ENCODE measurements around the gene PNPLA3. TPM values are rescaled to one million over a fixed set of nuclear protein-coding genes. Genes with fewer than 3 reads are reported as not detected.

Gene PNPLA3
- total RNA-seq, 4 donors from 2014 or later: 0.76 to 1.7 (median 0.92) TPM; not detected in 1

DNA sequence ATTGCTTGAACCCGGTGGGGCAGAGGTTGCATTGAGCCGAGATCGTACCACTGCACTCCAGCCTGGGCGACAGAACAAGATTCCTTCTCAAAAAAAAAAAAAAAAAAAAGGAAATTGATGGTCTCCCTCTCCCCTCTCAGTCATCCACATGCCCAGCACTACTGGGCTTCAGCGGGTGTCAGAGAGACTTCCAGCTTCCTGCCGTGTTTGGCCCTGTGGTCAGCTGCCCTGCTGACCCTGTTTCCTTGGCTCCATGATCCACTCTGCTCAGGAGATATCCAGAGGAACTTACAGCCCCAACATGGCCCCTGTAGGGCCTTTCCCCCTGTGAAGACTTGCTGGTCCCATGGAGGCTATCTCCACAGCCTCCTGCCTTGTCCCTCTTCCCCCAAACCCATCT is 6.1 kb upstream of the PNPLA3 start:
- WGBS, 2 donors: 83 to 90% methylated on average over 6 of the region's 6 CpGs
- H3K27me3 ChIP-seq: peaks cover 0 to 80% (median 0%) of the 10 kb centered on the region in 4 donors
- H3K36me3 ChIP-seq: no peaks in the 10 kb centered on the region
- DNase-seq: no peak
- no peaks in the 10 kb centered on the region for H3K4me1 ChIP-seq
- TF ChIP-seq, protein P1, sequence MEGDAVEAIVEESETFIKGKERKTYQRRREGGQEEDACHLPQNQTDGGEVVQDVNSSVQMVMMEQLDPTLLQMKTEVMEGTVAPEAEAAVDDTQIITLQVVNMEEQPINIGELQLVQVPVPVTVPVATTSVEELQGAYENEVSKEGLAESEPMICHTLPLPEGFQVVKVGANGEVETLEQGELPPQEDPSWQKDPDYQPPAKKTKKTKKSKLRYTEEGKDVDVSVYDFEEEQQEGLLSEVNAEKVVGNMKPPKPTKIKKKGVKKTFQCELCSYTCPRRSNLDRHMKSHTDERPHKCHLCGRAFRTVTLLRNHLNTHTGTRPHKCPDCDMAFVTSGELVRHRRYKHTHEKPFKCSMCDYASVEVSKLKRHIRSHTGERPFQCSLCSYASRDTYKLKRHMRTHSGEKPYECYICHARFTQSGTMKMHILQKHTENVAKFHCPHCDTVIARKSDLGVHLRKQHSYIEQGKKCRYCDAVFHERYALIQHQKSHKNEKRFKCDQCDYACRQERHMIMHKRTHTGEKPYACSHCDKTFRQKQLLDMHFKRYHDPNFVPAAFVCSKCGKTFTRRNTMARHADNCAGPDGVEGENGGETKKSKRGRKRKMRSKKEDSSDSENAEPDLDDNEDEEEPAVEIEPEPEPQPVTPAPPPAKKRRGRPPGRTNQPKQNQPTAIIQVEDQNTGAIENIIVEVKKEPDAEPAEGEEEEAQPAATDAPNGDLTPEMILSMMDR (IDR thresholded peaks at IDR 0.05): no peak
- no peak for TF ChIP-seq POLR2A (IDR thresholded peaks at IDR 0.05)
- intact Hi-C loops (cut with DNase I): no loop called here
- H3K27ac ChIP-seq: no peak overlapping the region
- H3K4me3 ChIP-seq: no peak overlapping the region
- no peaks in the 10 kb centered on the region for H3K9me3 ChIP-seq

DNA sequence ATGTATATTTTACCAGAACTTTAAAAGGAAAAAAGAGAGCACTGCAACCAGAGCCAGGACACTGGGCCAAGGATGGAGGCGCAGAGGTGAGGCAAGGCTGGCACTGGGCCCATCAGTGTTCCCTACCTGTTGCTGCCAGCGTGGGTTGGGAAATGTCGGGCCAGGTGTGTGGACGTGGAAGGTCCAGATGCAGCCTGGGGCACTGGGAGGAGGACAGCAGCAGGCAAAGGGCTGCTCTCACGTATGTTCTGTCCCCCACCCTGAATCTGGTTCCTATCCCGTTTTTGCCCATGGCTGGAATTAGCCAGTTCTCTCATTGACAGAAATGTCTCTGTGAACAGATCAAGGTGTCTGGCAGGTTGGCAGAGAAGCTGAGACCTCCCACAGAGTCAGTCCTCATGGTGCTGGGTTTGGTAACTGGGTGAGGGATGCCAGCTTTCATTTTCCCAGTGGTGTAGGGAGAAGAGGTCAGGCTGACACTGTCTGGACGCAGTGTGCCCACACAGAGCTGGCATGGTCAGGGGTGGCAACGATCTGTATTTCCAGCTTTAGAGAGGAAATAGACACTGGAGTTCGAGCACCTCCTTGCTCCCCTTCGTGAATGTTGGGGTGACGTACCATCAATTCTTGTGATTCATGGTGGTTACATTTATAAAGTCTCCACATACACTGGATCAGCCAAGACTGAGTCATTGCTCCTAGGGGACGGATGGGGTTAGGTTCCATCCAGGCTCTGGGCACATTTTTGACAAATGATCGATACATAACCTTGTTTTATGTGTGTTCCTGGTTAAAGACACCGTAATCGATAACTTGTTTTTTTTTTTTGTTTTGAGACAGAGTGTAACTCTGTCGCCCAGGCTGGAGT is 4.3 kb upstream of the PNPLA3 start:
- H3K27ac ChIP-seq: no peak overlapping the region
- DNase-seq: no peak
- intact Hi-C loops (cut with DNase I): no loop called here
- H3K4me3 ChIP-seq: no peak overlapping the region
- 51 to 61% methylated on average over 14 to 16 of the region's 16 CpGs for WGBS, 2 donors
- H3K36me3 ChIP-seq: no peaks in the 10 kb centered on the region
- peaks cover 0 to 82% (median 3%) of the 10 kb centered on the region in 4 donors for H3K27me3 ChIP-seq
- H3K9me3 ChIP-seq: no peaks in the 10 kb centered on the region
- TF ChIP-seq POLR2A (IDR thresholded peaks at IDR 0.05): no peak
- TF ChIP-seq, protein P1 (IDR thresholded peaks at IDR 0.05): no peak
- H3K4me1 ChIP-seq: peaks cover 8 to 16% (median 9%) of the 10 kb centered on the region in 3 donors

DNA sequence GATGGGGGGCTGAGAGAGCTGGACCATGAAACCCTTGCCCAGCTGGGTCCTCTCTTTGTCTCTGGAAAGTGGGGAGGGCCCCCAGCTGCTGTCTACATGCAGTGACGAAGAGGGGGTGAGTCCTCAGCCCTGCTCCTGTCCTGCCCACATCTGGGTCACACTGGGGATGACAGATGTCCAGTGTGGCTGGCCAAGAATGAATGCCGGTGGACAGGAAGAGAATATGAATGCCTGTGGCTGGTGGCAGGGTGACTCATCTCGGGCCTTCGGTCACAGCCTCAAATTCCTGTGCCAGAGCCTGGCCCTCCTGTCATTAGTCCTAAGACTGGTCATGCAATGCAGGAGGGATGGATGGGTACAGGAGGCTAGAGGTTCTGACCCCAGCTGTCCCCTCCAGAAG is 2.2 kb upstream of the PNPLA3 start:
- intact Hi-C loops (cut with DNase I): no loop called here
- Histone ChIP-seq H3K27ac (no peak overlapping the region), H3K4me1 (peaks cover 15 to 36% (median 20%) of the 10 kb centered on the region in 3 donors), H3K4me3 (no peak overlapping the region), H3K27me3 (peaks cover 0 to 80% (median 4%) of the 10 kb centered on the region in 4 donors), H3K36me3 (no peaks in the 10 kb centered on the region), H3K9me3 (no peaks in the 10 kb centered on the region)
- TF ChIP-seq, protein P1 (IDR thresholded peaks at IDR 0.05): no peak
- TF ChIP-seq POLR2A (IDR thresholded peaks at IDR 0.05): no peak
- WGBS, 2 donors: 40 to 55% methylated on average over 2 to 4 of the region's 4 CpGs
- DNase-seq: no peak

DNA sequence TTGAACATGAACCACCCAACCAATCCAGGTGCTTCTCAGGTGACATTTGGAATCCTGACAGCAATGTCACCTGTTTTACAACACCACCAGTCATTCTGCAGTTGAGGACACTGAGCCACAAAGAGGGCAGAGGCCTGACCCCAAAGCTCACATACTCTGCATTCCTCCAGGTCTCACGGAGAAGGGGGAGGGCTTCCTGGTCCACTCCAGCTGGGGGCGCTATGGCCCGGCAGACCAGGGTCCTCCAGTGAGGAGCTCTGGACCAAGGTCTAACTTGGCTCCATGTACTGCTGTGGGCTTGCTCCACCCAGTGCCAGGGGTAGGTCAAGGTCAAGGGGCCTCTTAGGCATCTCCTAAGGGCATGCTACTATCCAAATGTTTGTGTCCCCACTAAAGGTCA is 1.5 kb upstream of the PNPLA3 start:
- no peak for DNase-seq
- Histone ChIP-seq H3K9me3 (no peaks in the 10 kb centered on the region), H3K4me3 (no peak overlapping the region), H3K27me3 (peaks cover 0 to 80% (median 4%) of the 10 kb centered on the region in 4 donors), H3K36me3 (no peaks in the 10 kb centered on the region), H3K27ac (no peak overlapping the region), H3K4me1 (peaks cover 15 to 37% (median 20%) of the 10 kb centered on the region in 3 donors)
- TF ChIP-seq, protein P1 (IDR thresholded peaks at IDR 0.05): no peak
- TF ChIP-seq POLR2A (IDR thresholded peaks at IDR 0.05): no peak
- WGBS, 2 donors: 40% methylated on average over 1 of the region's 3 CpGs; no CpG with 5 or more reads in 1 of the 2 donors
- intact Hi-C loops (cut with DNase I): no loop called here

DNA sequence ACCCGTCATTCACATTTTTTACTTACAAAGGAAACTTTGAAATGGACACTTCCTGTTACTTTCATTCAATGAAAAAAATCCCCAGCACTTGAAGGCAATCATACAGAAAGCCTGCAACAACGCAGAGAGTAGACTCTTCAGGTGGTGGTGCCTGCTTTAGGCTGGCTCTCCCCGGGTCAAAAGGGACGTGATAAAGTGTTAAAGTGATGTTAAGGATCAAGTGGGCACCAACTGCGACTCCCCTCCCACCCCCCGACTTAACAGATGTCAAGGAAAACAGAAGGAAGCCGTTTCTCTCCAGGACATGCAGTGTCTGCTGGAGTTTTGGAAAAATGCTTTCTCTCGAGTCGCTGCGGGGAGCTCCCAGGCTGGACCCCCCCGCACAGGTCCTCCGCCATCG is 414 bp upstream of the PNPLA3 start:
- Histone ChIP-seq H3K4me1 (peaks cover 15 to 37% (median 20%) of the 10 kb centered on the region in 3 donors), H3K27ac (no peak overlapping the region), H3K4me3 (peak overlapping the region; percentile 38 to 74 (median 54)), H3K27me3 (peaks cover 0 to 73% (median 4%) of the 10 kb centered on the region in 4 donors), H3K36me3 (no peaks in the 10 kb centered on the region), H3K9me3 (no peaks in the 10 kb centered on the region)
- intact Hi-C loops (cut with DNase I): no loop called here
- 3 to 7% methylated on average over 10 to 13 of the region's 13 CpGs for WGBS, 2 donors
- TF ChIP-seq POLR2A (IDR thresholded peaks at IDR 0.05): no peak
- TF ChIP-seq, protein P1 (IDR thresholded peaks at IDR 0.05): no peak
- DNase-seq: no peak
